NCI-H69 (cell line): Measurements from ENCODE around the gene STEAP3.
A peak's percentile ranks its signal among the peaks of the same experiment; 100 is the strongest.

Experiments used
- DNase-seq: peaks from one replicate; lab custom pipeline; 2025; lab: John Stamatoyannopoulos, UW

Gene STEAP3, protein sequence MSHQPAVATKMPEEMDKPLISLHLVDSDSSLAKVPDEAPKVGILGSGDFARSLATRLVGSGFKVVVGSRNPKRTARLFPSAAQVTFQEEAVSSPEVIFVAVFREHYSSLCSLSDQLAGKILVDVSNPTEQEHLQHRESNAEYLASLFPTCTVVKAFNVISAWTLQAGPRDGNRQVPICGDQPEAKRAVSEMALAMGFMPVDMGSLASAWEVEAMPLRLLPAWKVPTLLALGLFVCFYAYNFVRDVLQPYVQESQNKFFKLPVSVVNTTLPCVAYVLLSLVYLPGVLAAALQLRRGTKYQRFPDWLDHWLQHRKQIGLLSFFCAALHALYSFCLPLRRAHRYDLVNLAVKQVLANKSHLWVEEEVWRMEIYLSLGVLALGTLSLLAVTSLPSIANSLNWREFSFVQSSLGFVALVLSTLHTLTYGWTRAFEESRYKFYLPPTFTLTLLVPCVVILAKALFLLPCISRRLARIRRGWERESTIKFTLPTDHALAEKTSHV

DNA sequence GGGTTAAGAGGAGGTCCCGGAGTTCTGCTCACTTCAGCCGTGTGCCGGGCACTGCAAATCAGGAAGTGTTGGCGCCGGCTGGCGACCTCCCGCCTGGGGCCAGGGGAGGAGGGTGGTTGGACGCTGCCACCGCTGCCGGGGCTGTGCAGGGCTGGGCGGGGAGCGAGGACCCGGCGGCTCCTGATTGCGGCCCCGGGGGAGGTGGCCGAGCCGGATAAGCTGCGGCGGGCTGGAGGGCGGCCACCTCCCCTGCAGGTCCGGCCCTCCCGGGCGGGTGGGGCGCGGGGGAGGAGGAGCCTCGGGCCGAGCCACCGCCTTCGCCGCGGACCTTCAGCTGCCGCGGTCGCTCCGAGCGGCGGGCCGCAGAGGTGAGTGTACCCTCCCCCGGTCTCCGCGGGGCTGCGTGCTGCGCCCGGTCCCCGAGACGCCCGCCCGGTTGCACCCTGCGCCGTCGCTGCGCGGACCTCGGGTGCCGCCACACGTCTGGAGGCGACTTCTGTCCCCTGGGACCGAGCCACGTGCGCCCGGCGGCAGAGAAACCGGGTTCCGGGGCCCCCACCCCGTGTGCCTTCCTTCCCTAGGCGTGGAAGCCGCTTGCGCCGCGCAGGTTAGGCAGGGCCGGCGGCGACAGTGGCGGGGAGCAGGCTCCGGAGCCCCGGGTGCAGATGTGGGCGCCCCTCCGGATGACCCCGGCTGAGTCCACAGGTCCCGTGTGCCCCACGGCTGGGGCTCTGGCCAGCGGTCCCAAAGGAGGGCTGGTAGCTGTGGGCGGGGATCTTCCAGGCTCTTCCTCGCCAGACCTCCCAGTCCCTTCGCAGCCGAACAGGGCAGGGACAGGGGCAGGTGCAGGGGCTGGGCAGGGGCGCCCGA, at the start of gene STEAP3:
TSS of gene STEAP3 (plus strand) at position 314 of the 870 bp plus-strand sequence. CDS start 7,179 bp downstream, outside the sequence.
- DNase-seq: peak; percentile 91

DNA sequence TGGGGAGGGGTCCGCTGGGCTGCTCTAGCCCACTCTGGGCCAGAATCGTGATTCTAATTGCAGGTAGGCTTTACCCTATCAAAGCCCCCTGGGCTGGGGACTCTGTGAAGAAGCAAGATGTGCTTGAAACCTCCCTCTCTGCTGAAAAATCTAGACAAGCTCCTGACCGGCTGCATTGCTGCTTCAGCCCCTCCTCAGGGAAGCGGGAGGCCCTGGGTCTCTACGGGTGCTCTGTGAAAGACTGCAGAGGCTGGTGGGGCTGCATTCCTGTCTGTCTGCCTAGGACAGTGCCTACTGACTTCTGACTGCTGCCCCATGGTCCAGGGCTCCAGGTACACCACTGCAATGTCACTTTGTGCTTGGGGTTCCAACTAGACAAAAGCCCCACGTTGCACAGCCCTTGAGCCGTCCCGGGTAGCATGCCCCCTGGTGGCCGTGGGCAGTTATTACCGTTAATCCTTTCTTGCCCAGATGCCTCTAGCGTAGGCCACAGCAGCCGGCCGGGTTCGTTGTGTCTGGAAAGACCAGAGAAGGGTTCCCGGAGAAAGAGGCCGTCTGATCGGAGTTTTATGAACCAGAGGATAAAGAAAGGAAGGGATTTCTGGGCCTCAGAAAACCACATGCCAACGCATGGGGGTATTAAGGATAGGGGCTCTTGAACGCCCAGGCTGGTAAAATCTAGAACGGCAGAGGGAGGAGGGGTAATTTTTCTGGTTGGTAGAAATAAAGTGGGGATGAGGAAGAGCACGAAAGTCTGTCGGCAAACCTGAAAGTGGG, 49.2 kb upstream of the STEAP3 start:
- DNase-seq: peak; percentile 66

DNA sequence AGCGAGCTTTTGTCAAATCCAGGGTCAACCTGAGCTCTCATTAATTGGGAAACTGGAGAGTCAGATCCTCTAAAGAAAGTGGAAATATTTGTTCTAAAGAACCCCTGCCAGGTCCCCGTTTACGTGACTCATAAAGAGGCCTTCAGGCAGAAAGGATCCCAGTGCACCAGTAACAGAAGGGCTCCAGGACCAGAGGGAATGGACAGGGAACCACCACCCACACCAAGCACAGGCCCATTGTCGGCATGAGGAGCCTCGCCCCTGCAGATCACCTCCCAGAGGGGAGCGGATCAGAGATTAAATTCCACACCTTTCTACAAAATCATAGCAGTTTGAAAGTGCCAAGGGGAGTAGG, 48.7 kb upstream of the STEAP3 start:
- peak; percentile 7 for DNase-seq

DNA sequence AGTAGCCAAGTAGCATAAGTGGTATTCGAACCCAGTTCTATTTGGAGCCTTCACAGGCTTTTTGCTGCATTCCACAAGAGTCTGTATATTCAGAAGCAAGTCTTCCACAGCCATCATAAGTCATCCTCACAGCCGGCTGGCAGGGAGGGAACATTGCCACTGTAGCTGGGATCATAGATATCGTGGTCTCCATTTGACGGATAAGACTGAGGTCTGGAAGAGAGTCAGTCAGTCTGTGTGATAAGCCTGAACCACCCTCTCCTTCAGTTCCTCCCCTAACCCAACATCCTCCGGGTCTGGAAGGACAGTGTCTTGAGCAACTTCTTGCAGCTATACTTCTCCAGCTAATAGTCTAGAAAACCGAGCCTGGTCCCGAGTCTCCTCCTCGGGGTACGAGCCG, 48.1 kb upstream of the STEAP3 start:
- no peak for DNase-seq

DNA sequence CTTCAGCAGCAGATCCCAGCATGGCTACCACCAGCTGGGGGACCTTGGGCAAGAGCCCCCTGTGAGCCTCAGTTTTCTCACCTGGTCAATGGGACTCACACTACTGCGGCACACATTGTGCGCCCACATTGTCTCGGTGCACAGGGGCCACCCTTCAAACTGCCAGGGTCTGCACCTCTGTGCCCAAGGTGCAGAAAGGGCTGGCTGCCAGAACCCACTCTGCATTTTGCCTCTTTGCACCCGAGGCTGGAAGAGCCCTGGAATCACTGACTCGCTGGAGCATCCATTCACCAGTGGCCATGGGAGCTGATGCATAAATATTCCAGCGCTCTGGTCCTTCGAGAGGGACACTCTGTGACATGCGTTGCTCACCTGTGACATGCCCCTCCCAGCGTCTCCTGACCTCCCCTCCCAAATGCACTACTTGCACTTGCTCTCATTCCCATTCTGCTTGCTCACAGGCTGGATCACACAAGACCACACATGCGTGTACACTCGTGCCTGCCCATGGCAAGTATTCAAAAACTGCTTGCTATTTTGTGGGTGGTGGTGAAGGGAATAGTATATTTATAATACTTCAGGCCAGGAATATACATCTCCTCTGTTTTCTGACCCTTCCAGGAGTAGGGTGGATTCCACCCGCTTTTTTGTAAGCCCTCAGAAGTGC, 46.3 kb upstream of the STEAP3 start:
- no peak for DNase-seq

DNA sequence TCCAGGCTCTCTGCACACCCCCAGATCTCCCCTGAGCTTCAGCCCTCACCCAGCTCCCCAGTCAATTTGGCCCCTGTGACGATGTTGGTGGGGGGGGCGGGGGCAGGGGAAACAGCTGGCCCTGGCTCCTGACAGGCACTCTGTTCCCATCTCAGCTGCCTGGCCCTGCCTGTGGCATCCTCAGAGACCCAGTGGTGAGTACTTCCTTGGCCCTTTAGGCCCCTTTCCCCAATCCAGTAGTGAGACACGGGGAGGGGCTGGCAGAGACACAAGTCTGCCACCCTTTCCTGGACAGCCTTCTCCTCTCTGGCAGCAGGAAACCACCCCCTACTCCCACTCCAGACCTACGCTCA, 45.8 kb upstream of the STEAP3 start:
- DNase-seq: no peak

DNA sequence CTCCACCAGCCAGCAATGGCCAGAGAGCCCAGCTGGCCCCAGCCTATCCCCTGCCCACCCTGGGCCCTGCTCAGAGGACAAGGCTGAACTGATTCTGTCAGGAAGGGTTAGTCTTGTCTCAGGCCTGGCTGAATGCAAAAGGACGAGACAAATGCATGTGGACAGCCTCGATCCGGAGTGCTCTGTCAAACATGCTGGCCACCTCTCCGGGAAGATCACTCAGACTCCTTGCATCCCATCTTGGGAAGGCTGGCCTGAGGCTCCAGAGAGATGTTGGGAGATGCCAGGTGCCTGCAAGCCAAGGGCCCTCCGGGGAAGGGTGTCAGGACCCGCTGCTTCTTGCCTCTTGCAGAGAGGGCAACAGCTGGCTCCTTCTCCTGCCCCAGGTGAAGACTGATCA, 44.9 kb upstream of the STEAP3 start:
- no peak for DNase-seq

DNA sequence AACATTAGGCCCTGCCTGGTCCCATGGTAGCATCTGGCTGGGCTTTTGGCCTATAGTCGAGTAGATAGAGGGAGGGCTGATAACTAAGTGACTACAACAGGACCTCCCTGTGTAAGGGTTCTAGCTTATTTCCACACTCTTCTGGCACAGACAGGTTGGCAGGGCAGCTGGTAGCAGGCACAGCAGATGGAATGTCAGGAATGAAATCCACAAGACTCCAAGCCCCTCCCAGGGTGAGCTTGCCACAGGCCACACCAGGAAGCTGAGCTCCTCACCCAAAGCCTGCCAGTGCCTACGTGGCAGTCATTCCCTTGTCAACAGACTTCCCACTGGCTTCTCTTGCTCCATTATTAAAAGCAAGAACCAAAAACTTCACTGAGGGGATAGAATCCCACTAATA, 44.4 kb upstream of the STEAP3 start:
- DNase-seq: no peak

DNA sequence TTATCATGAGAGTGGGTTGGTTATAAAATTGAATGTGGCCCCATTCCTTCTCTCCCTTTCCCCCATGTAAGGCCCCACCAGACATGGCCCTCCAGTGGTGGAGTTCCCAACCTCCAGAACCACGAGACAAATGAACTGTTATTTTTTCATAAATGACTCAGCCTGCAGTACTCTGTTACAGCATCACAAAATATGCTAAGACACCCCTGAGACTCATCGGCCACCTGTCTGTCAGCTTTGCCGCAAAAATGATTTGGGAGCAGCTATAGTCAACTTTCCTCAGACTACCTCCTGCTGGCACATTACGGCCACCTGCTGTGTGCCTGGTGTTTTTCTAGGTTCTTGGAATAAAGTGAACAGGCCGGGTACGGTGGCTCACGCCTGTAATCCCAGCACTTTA, 43.6 kb upstream of the STEAP3 start:
- DNase-seq: no peak

DNA sequence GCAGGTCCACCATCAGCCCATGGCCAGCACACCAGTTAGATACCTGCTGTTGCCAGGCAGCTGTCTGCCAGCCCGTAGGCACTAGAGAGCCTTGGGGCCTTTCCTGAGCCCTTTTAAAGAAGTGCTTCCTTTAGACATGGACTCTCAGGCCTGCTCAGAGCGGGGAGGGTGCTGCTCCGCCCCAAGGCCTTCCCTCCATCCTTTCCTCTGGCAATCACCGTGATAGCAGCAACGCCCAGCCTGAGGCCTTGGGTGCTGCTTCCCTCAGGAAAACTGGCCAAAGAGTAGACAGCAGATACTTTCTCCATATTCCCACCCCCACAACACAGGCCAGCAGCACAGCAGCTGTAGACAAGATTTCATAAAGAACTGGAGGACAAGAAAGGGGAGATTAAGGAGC, 42.7 kb upstream of the STEAP3 start:
- peak; percentile 33 for DNase-seq

DNA sequence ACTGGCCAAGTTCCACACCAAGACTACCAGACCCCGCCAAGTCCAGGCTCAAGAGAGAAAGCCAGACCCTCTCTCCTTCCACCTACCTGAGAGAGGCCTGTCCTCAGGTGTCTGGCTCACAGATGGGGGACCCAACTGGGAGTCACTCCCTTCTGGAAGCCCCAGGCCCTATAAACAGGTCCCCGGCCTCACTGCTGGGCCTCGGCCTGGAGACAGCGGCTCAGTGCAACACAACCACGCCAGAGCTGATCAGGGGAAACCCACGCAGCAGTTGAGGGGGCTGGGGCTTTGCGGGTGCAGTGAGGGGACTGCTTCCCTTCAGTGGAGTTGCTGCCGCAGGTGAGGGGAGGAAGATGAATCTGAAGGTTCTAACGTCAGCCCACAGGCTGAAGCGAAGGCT, 42.2 kb upstream of the STEAP3 start:
- DNase-seq: peak; percentile 34

DNA sequence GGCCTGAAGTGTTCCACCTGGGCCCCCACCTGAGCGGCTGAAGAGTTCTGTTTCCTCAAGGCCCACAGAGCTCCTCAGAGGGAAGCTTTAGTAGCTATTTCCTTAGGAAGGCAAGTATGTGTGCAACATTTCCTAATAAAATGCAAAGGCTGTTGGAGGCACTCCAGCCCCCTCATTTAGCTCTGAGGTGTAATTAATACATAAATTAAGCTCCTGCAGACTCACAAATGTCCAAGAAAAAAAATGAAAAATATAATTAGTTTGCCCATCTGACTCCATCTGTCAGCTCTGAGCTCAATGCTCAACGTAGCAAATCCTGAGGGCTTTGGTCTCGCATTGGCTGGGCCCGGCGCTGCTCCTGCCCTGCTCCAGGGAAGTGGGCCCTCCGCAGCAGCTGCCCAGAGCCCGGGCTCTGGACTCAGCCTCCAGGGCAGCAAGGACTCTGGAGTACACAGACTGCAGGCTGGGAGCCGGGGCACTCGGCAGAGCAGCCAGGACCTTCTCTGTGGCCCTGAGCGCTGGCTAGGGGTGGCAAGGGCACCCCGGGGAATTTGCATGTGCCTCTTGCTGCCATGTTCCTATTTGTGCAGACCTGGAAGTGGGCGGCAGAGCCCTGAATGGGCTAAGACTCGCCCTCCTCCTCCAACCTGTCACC, 41.7 kb upstream of the STEAP3 start:
- DNase-seq: peak; percentile 74

DNA sequence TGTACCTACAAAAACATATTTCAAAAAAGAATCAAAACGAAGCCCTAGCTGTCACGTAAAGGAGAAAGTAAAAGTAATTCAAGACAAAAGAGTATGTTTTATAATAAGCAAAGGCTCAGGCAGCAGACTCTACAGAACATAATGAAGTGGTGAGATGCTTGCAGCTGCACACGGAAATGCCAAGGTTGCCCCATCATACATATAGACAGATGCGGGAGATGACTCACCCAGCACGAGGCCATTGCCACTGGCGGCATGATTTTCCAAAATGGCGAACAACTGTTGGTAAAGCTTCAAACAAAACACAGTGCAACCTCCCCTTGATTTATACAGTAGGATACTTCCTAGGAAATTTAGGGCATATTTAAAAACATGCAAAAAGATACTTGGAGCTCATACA, 39.1 kb upstream of the STEAP3 start:
- DNase-seq: no peak

DNA sequence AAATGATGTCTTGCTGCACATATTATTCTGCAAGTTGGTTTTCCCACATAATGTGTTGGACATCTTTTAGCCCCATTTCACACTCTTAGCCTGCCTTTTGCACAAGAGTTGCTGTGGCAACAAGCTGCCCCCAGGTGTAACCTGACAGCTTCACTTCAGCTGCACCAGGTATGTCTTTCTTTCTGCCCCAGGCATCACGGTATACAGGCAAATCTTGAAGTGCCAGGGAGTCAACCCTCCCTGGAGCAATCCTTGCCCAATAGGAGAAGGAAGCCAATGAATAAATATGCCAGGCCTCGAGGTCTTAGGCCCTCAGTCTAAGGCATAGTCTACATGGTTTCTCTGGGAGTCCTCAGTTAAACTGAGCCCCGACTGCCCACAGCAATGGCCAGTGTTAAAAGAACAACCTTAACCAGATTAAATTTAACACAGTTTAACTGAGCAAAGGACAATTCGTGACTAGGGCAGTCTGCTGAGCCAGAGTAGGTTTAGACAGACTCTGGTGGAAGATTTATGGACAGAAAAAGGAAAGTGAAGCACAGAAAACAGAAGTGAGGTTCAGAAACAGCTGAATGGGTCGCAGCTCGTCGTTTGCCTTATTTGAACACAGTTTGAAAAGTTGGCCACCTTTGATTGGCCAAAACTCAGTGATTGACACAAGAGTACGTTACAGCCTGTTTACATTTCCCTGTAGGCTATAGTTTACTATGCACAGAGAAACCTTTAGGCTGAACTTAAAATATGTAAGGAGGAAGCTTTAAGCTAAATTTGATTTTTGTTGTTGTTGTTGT, 33.1 kb upstream of the STEAP3 start:
- DNase-seq: peak; percentile 2

DNA sequence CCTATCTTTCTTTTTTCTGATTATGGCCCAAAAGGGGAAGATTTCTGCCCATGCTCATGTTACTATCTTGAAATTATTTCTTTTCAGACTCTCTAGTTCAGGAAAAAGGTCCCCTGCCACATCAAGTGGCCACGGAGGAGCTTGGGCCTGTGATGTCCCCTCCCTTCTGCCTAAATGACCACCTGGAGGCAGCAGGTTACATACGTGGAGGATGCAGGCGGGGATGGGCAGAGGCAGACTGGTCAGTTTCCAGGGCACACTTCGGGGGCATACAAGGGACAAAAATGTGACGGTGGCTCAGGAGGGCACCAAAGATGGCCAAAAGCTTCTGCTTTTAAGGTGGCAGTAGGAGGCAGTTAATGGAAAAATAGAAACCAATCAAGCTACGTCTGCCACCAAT, 30.7 kb upstream of the STEAP3 start:
- no peak for DNase-seq

DNA sequence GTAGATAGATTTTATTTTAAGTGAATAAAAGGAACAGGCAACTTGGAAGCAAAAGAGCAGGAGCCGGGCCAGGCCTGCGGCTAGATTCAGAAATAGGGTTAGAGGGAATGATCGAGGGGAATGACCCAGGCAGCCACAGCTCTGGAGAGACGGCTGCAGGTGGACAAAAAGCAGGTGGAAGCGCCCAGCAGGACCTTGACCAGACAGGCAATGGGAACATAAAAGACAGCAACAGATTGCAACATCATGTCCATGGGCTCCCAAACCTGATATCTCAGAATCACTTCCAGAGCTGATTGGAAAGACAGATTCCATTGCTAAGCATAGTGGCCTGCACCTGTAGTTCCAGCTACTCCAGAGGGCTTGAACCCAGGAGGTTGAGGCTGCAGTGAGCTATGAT, 28.6 kb upstream of the STEAP3 start:
- DNase-seq: no peak

DNA sequence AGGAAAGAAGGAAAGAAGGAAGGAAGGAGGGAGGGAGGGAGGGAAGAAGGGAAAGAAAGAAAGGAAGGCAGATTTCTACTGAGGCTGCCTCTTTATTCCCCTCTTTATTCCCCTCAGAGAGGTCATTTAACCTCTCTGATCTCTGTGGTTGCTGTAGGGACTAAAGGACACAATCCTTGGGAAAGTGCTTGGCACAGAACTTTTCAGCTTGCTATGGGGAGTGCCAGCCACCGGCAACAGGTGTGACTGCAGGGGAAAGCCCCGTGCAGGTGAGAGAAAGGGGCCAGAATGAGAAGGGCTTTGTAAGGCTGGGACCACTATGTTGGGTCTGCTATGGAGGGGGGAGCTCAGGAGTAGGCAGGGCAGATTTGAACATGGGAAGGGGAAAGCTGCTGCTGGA, 27.7 kb upstream of the STEAP3 start:
- DNase-seq: no peak

DNA sequence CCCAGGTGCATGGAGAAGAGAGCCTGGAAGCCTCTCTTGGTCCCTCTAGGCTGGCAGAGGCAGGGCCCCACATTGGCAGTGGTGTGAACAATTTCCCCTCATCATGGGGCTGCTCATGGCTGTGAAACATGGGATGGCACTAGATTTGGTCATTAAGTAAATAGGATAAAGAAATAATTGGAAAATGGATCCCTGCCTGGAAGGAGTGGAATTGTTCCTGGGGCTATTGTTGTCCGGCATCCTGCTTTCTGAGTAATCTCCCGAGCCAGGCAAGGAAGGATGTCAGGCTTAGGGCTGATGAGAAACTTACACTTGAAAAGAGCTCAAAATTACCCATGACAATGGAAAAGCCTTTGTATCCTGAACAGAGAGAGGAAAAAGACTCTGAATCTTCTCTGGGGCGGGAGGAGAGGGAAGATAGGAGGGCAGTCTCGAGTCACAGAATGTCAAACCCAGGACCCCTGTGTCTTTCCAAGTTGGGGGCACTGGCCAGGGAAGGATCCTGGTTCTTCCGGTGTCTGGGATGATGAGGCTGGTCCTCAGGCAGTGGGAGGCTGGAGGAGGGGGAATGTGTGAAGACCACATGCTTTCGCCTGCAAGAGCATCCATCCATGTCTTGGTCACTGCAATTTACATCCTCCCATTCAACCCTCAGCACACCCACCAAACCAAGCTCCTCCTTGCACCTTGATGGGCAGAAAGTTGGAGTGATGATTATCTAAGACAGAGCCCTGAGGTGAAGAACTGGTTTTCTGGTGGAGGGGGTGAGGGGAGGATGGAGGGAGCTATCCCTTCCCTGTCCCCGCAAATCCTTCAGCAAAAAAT, 27.1 kb upstream of the STEAP3 start:
- no peak for DNase-seq

DNA sequence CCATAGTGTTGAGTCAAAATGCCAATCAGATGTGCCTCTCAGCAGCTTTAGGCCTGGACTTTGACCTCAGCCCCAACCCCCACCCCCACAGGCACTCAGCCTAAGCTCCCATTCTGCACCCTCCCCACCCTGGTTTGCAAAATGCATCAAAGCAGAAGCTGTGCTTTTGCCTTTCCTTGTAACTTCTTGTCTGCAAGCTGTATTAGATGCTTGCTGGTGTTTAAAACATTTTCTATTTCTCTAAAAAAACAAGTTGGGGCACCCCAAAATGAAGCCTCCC, 26.6 kb upstream of the STEAP3 start:
- no peak for DNase-seq
